KG1 (cell line): Measurements from ENCODE around the gene TFPI2.

ENCODE experiments used
- DNase-seq: peaks from one replicate; lab custom pipeline; 2025; lab: John Stamatoyannopoulos, UW

Gene TFPI2

GRCh38 chr7:93906267-93906666 is 15.7 kb upstream of the TFPI2 start, which contains the start of gene GNGT1:
Gene GNGT1, plus strand, starts transcription at chr7:93906567. Its CDS starts 180 bp downstream, at chr7:93906747.
- DNase-seq, result no peak

- DNase-seq, result peak; percentile 14
Measured at GRCh38 chr7:93902777-93903423, 12.3 kb upstream of the TFPI2 start.

GRCh38 chr7:93897680-93898079 is 7.1 kb upstream of the TFPI2 start:
- DNase-seq, result no peak

GRCh38 chr7:93895859-93896600 is 5.5 kb upstream of the TFPI2 start:
- no peak for DNase-seq

- DNase-seq, result no peak
Measured at GRCh38 chr7:93894966-93895640, 4.5 kb upstream of the TFPI2 start.

- DNase-seq, result no peak
Measured at GRCh38 chr7:93894426-93894825, 3.9 kb upstream of the TFPI2 start.

- no peak for DNase-seq
Measured at GRCh38 chr7:93890041-93890463, 501 bp downstream of the TFPI2 start.

- DNase-seq, result no peak
Measured at GRCh38 chr7:93889261-93889660, 1.3 kb downstream of the TFPI2 start.

- no peak for DNase-seq
Measured at GRCh38 chr7:93884541-93884940, 6.0 kb downstream of the TFPI2 start.

- DNase-seq, result no peak
Measured at GRCh38 chr7:93883917-93884345, 6.6 kb downstream of the TFPI2 start.

- DNase-seq, result no peak
Measured at GRCh38 chr7:93883078-93883916, 7.3 kb downstream of the TFPI2 start.

GRCh38 chr7:93882468-93882867 is 8.1 kb downstream of the TFPI2 start:
- no peak for DNase-seq

GRCh38 chr7:93879356-93879755 is 11.2 kb downstream of the TFPI2 start:
- DNase-seq, result no peak

- DNase-seq, result no peak
Measured at GRCh38 chr7:93877742-93878141, 12.8 kb downstream of the TFPI2 start.

GRCh38 chr7:93873998-93874574 is 16.5 kb downstream of the TFPI2 start:
- DNase-seq, result no peak

GRCh38 chr7:93866886-93867285 is 23.7 kb downstream of the TFPI2 start:
- no peak for DNase-seq

GRCh38 chr7:93862651-93863050 is 27.9 kb downstream of the TFPI2 start:
- DNase-seq, result no peak

GRCh38 chr7:93861325-93861949 is 29.1 kb downstream of the TFPI2 start:
- no peak for DNase-seq

GRCh38 chr7:93860261-93860660 is 30.3 kb downstream of the TFPI2 start:
- DNase-seq, result no peak

GRCh38 chr7:93858857-93859256 is 31.7 kb downstream of the TFPI2 start:
- no peak for DNase-seq

GRCh38 chr7:93856323-93856722 is 34.2 kb downstream of the TFPI2 start:
- DNase-seq, result no peak
